PFSK-1 (cell line): ENCODE measurements around the gene ITPA.

ENCODE experiments used
- POLR2AphosphoS5 ChIP-seq: IDR thresholded peaks from 2 replicates; pipeline ENCODE4 v1.6.1; 2012; ENCODE audit warnings: low read depth, mild to moderate bottlenecking, control low read depth, low read length, moderate library complexity
- SIN3A ChIP-seq: IDR thresholded peaks from 2 replicates; pipeline ENCODE4 v1.6.1; 2012; ENCODE audit warnings: mild to moderate bottlenecking, low read length, moderate library complexity, borderline replicate concordance; ENCODE audit not compliant: insufficient read depth
- TAF1 ChIP-seq: IDR thresholded peaks from 2 replicates; pipeline ENCODE4 v1.6.1; 2012; ENCODE audit warnings: low read length, control low read depth, borderline replicate concordance; ENCODE audit not compliant: insufficient read depth

DNA sequence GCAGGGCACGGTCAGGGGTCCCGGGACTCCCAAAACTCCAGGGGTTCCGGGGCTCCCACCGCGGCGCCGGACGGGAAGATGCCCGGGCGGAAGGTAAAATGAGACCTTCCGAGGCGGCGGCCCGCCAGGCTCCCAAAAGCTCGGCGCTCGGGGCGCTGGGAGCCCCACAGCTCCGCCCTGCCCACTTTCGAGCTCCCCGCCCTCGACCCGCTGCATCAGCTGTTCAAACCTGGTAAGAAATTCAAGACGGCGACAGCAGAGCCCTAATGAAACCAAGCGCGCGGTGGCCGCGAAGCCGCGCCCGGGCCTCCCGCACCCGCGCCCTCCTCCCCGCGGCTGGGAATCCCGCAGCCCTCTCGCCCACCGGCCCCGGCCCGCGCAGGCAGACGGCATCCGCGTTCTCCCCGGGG, 29.3 kb downstream of the ITPA start:
- TF ChIP-seq POLR2AphosphoS5 (no peak), TAF1 (no peak), SIN3A (no peak)
